ENCODE measurements around the gene SLC36A2.
"Not testable (repeated sequence)": the region's sequence is repeated elsewhere in the genome, so short reads cannot be mapped to it uniquely, and the experiment has no call there.

Gene SLC36A2

DNA sequence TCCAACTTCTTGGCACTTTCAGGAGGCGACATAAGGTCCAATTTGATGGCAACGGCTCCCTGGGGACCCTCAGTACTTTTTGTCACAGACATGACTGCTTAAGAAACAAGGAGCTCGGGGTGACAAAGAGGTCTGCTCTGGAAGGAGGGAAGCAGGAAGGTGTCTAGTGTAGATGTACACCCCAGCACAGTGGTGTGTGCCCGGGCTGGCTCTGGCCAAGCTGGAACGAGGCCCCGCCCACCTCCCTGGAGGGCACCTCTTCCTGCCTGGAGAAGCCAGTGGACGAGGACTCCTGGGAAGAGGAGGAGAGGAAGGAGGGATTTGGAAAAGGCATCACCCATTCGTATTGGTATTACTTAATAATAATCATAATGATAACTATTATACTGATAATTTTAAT lies at the start of gene SLC36A2:
Gene SLC36A2, minus strand, starts transcription at position 191 of the 400 bp plus-strand sequence. Its CDS starts 99 bp downstream, at position 92.
- DNase-seq = no peak

DNA sequence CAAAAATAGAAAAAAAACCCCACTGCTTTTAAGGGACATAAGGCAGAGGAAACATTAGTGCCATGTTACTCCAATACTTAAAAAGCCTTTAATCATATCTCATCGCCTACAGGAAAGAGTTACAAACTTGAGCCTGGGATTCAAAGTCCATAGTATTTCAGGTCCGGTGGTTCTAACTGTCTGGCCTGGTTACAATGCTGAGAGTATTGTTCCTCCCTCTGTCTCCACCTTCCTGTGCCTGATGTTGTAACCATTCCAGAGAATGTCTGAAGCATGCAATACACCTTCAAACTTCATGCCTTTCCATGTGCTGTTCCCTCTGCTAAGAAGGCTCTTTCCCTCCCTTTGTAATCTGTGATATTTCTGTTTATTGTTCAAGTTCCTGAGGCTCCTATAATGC lies 41.6 kb upstream of the SLC36A2 start:
- no peak for DNase-seq

DNA sequence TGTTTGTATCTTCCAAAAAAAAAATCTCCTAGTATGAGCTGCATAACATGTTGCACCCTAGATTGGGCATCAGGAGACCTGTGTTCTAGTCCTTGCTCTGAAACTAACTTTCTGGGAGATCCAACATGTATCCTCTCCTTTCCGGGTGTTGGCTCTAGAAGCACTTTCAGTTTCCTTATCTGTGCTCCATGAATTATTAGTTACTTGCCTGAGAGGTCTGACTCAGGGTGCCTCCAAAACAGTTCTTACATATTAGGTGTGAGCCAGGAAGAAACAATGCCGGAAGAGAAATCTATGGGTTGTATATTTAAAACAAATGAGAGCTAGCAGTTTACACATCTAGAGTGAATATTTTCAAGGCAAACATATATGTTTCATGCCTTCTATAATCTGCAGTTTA lies 36.7 kb upstream of the SLC36A2 start:
- no peak for DNase-seq

DNA sequence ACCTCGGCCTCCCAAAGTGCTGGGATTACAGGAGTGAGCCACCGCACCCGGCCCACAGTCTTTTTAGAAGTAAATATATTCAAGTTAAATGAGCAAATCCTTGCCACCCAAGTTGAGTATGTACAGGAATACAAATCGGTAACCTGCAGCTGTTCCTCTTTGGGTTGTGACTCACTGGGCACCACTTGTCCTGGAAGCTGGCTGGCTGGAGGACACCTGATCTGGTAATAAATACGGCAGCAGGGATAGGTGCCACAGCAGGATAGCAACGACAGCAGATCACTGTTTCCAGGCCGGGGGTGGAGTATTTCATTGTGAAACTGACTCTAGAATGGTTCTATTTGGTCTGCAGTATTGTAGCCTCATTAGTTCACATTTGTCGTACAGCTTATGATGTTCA lies 35.7 kb upstream of the SLC36A2 start:
- DNase-seq = no peak

DNA sequence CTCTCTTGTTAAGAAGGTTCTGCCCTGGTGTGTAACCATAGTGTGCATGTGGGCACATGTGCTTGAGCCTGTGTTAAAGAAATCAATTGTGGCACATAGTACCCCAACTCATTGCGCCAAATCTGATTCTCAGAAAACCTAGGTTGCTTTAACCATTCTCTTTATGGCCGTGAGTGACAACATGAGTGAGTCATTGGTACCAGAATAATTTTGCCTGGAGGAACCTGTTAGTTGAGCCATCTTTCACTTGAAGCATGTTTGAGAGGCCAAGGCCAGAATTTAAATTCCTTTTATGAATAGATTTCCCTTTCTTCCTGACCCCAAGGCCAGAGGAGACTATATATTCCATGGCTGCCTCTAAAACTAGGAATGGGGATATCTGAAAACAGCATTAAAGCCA lies 35.2 kb upstream of the SLC36A2 start:
- DNase-seq = no peak

DNA sequence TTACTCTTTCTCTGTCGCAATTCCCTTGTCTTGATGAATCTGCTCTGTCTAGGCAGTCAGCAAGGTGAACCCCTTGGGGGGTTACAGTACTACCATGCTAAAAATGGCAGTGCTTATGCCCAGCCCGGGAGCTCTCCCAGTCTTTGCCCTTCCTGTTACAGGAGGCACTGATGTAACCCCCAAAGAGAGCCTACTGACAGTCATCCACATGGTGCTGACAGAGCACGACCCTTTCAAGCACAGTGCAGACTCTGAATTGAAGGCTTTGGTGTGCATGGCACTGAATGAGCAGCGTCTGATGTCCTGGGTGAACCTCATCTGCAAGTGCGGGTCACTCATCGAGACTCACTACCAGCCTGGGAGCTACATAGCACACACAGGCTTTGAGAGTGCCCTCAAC lies 34.5 kb upstream of the SLC36A2 start:
- no peak for DNase-seq

DNA sequence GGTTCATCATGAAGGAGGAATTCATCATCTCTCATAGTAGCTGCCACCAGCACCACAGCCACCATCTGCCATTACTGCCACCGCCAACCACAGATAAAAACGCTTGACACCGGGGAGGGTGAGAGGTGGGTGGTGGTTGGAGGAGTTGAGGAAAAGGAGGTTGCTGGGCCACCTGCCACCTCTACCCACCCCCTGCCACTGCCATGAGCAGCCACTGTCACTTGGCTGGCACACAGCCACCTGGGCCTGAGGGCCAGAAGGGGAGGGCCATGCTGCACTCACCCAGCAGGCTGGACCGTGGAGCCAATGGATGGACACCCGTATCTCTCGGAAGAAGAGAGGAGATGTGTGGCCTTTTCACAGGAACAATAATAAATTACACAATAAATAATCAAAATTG lies 31.3 kb upstream of the SLC36A2 start:
- no peak for DNase-seq

DNA sequence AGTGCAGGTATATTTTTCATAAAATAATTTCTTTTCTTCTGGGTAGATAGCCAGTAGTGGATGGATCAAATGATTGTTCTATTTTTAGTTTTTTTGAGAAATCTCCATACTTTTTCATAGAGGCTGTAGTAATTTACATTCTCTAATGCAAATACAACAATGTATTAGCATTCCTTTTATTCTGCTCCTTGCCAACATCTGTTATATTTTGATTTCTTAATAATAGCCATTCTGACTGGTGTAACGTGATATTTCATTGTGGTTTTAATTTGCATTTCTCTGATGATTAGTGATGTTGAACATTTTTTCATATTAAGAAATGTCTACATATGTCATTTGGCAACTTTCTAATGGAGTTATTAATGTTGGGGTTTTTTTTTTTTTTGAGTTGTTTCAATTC lies 27.2 kb upstream of the SLC36A2 start:
- DNase-seq = no peak

DNA sequence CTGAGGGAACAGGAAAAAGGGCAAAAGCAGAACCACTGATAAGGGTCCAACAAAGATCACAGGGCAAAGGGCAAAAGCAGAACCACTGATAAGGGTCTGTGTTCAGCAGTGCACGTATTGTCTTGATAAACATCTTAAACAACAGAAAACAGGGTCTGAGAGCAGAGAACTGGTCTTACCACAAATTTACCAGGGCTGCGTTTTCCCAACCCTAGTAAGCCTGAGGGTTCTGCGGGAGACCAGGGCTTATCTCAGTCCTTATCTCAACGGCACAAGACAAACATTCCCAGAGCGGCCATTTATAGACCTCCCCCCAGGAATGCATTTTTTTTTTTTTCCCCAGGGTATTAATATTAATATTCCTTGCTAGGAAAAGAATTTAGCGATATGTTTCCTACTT lies 19.7 kb upstream of the SLC36A2 start:
- DNase-seq = not testable (repeated sequence)

DNA sequence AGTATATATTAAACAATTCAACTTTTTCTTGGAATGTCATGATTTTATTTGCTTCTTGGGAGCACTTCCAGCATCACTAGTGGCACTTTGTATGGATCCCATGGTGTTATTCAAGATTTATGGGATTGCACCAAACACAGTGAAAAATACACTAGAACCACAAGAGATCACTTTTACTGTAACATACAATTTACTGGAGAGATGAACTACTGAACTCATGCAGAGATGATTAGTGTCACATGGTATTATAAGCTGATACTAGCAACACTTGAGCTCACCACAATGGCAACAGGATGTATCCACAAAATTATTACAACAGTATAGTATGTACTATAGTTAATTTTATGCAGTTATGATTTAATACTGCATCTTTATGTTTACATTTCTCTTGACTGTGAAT lies 16.3 kb upstream of the SLC36A2 start:
- DNase-seq = no peak

DNA sequence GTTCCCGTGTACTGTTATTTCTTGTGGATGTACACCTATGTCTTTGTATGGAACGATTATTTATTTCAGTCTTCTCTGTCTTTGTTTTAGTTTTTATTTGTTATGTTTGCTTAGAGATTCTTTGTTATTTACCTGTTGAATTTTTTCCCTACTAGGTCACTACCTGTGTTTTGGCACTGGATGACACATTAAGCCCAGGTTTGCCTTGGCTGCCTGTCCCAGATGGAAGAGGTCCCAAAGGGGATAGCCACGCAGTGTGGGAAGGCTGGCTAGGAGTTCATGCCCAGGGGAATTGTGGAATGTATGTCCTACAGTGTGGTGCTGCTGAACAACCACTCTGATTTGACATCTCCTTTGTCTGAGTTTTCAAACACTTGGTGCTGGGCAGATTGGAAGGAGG lies 15.6 kb upstream of the SLC36A2 start:
- no peak for DNase-seq

DNA sequence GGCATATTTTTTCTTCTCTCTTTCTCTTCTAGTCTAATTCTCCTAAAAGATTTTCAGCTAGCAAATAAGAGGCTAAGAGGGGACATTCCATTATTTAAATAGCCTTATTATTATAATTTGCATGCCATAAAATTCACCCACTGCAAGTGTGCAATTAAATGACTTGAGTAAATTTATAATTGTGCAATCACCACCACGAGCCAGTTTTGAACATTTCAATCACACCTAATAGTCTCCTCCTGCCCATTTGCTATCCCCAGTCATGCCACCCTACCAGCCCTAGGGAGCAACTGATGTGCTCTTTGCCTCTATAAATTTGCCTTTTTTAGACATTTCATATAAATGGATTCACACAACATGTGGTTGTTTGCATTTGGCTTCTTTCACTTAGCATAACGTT lies 12.0 kb upstream of the SLC36A2 start:
- no peak for DNase-seq

DNA sequence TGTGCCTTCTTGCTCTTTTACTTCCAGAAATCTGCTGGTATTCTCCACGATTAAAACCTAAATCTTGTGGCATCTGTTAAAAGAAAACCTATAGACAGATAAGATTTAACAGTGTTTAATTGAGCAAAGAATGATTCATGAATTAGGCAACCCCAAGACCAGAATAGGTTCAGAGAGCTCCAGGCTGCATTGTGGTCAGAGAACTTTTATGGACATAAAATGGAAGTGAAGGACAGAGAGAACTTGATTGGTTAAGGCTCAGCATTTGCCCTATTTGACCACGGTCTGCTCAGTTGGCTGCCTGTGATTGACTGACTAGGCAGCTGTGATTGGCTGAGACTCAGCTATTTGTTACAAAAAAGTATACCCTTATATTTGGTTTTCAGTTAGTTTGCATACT lies 10.4 kb upstream of the SLC36A2 start:
- no peak for DNase-seq

DNA sequence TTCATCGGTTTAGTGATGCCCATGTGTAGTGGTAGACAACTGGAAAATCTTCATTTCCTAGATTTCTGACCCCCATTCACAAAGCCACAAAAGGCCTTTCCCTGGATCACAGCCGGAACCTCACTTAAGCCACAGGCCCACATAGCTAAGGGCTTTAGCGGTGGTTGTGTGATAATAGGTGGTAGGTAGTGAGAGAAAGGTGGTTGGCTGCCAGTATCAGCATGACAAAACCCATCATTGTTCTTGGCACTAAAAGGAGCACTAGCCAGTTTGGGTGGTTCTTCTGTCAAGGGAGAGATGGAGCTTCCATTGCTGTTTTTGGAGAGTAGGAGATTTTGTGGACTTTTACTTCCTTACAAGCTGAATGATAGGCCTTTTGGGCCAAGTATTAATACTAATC lies 9.7 kb upstream of the SLC36A2 start:
- no peak for DNase-seq

DNA sequence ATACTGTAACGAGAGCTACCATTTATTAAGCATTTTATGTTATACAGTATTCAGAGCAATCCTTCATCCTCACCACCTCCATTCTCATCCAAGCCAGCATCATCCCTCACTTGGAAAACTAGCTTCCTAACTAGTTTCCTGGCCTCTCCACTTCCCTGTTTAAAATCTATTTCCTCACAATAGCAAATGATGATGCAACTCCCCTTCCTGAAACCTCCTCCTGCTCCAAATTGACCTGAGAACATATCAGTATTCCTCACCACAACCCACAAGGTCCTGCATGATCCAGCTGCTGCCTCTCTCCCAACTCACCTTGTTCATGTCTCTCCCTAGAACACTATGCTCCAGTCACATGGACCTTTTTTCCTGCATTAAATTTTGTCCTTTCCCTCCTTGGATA lies 4.3 kb upstream of the SLC36A2 start:
- DNase-seq = no peak

DNA sequence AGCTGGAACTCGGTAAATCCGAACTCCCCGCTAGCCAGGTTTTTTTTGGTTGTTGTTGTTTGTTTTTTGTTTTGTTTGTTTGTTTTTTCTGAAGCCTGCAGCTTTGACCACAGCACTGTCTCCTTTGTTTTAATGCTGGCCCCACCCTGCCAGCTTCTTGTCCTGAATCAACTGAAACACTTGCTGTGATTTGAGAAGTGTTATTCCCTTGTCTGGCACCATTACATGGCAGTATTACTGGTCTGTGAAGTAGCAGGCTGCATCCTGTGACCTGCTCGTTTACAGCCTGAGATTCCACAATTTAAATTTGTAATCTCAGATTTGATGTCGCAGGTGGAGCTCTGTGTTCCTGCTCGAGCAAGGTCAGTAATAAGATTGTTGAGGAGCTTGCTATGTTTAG lies 1.4 kb upstream of the SLC36A2 start:
- no peak for DNase-seq

DNA sequence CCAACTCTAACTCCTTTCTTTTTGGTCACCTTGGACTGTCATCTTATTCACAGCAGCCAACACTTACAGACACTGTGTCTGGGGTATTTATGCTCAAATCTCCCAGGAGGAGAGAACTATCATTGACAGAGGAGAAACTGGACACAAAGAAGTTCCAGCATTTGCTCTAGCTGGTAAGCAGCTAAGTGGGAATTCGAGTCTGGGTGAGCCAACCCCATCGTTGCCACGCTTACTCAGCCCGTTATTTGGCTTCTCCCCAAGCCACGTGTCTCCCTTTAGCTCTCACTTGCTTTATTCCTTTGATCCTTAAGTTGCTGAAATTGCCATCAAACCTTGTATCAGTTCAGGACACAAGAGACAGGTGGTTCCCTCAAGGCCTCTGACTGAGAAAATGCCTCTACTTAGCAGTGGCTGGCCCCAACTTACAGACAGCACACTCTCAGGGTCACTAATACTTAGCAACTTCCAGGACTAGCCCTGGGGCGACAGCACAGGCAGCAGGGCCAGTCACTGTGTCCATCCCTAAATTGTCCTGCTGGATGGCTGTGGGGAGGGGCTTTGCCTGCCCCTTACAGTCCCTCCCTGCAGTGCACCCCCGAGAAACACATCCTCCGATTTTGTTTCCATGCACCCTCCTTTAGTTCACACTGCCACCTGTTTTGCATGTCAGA lies 1.4 kb downstream of the SLC36A2 start:
- no peak for DNase-seq

DNA sequence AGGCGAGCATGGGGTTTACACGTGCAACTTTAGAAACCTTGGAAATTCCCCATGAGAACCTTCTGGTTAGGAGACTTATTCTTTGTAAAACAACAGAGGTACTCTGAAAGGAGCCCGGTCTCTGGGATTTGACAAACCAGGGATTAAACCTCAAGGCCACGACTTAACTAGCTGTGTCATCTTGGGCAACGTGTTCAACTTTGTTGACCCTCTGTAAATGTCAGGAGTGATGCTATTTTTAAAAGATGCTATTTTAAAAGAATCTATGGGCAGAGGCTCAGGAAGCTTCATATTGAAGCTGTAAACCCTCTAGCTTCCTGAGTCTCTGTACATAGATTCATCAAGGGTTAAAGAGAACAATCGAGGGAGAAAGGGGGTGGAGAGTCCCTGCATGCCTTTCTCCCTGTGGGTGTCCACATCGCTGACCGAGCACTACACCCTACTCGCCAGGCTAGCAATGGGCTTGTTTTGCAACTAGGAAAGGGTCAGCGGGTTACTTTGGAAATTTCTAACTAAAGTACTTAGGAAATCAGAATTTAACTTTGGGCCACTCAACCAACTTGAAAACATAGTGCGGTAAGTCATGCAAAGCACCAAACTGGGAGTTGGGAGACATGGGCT lies 2.1 kb downstream of the SLC36A2 start:
- no peak for DNase-seq

DNA sequence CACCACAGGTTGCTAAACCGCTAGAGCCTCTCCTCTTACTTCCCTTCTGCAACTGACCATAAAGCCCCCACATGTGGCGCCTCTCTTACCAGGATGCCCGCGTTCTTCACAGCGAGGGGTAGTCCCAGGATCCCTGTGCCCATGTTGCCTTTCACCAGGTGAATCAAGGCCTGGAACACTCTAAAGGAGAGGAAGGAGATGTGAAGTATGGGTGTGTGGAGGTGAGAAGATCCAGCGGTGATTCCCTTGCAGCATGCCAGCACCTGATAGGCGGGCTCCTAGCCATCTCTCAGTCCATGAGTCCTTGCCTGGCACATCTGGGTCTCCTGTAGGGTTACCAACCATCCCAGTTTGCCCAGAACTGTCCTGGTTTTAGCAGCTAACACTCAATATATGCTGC lies 3.3 kb downstream of the SLC36A2 start:
- DNase-seq = no peak

DNA sequence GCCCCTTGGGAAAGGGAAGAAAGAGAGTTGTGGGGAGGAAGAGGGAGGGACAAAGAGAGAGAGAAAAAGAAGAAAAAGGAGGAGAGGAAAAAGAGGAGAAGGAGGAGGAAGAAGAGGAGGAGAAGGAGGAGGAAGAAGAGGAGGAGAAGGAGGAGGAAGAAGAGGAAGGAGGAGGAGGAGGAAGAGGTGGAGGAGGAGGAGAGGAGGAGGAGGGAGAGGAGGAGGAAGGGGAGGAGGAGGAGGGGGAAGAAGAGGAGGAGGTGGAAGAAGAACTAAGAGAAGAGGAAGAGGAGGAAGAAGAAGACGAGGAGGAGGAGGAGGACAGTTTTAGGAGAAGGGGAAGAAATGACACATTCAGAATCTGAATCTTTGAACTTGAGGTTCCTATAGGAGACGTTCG lies 7.4 kb downstream of the SLC36A2 start:
- DNase-seq = no peak

DNA sequence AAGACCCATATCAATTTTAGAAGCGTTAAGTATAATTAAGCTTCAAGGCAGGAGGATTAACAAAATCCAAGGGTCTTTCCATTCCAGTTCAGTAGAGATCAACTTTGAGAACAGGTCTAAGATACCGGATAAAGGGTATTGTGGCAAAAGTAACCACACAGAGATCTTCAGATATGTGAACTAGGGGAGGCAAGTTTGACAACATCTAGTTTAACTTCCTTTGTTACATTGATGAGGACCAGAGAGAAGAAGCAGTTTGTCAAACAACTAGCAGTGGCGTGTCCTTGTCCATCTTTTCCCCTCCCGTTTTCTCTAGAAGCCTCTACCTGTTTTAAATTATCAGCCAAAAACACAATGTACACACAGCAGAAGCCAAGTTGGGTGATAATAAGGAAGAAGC lies 8.6 kb downstream of the SLC36A2 start:
- no peak for DNase-seq

DNA sequence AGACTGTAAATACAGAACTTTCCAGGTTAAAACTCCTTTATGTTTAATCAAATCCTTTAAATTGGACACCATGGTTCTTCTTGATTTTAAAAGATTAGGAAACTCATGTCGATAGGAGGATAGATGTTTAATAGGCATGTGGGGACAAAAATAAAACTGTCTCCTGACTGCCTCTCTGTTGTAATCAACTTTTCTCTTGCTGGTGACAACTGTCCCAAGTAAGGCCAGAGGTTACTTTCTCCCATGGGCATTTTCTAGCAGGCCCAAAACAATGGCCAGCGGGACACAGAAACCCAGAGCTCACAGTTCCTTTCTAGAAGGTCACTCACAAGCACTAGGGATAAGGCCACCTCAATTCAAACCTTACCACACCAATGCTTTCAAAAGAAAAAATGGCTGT lies 14.5 kb downstream of the SLC36A2 start:
- no peak for DNase-seq

DNA sequence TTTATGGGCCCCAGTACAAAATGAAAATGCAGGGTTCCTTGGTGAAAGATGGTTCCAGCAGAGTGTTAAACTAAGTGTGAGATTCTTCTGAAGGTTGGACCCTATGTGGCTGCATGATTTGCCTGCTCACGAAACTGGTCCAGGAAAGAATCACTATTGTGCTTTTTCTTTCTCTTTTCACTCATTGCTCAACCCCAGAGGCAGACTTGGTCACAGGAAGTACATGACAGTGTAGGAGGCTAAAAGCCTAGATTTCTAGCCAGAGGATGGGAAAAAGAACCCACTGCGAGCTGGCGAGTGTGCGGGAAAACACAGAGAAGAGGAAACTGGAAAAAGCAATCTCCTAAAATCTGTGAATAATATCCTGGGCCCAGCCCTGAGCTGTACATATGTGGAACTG lies 18.6 kb downstream of the SLC36A2 start:
- no peak for DNase-seq

DNA sequence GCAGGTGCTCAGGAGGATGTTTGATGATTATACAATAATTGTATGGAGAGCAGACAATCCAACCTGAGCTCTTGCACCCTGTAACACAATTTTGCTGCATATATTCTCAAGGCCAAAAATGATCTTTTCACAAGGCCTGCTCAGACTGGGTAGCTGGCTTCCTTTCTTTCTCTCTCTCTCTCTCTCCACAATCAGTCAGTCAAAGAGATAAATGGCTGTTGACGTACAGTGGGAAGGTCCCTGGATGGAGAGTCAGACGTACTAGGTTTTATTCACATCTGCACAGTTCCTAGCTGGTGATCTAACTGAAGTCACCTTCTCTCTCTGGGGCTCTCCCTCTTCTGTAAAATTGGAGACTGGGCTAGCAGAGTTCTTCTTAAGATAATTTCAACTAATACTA lies 19.8 kb downstream of the SLC36A2 start:
- no peak for DNase-seq

DNA sequence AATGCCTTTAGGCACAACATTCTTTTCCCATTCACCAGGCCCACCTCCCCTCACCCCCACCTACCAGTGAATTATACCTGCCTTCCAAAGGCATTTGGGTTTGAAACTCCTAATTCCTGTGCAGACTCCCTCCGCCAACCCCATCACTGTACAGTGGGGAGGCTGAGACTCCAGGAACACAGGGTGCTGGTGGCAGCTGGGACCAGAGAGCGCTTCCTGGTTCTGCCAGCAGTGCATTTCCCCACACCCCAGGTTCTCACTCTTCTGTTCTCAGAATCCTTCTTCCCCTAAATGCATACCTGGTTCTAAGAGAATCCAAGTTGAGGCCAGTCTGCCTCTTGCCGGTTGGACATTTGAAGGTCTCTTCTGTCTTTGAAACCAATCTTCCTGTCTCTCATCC lies 21.1 kb downstream of the SLC36A2 start:
- no peak for DNase-seq

All from NCI-H2107 (cell line).